Hematopoietic multipotent progenitor cell treated with erythropoietin and hydrocortisone succinate and interleukin-3 and kit ligand, for 8 days (in vitro differentiated cells): Measurements from ENCODE around the gene MEOX1.

ENCODE experiments used
- DNase-seq: peaks from one replicate; pipeline ENCODE4 v3.0.0-alpha.2; 2015

Gene MEOX1

GRCh38 chr17:43652124-43652480 is 9.6 kb downstream of the MEOX1 start:
- DNase-seq, result no peak

DNA sequence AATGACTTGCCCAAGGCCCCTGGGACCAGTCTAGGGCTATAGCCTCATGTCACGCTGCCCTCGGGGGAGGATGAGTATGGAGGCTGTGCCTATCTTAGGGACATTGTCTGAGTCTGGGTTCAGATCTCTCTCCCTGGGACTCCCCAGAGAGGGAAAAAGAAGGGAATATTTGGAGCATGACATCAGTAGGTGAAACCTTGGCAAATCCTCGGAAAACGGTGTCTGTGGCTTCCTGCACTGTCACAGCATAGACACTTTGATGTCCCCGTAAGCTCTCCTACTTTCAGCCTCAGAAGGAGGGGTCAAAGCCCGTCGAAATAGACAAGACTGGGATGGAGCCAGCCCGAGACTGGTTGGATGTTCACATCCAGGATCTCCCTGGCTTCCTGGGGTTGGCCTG is 11.3 kb downstream of the MEOX1 start:
- DNase-seq, result no peak

DNA sequence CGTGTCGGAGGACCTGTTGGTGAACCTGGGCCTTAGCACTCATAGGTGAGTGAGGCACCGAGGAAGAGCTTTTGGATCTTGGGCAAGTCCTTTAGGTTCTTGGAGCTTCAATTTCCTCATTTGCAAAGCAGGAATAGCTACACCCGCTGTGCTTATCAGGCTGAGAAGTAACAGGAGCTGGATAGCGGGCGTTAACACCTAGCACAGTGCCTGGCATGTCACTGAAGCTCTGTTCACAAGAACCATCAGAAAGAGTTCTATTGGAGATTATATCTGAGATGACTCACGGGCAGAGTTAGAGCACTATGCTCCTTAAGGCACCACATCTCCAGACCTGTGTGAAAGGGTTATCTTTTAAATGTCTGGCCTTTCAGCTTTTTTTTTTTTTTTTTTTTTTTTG is 12.8 kb downstream of the MEOX1 start:
- DNase-seq, result no peak

DNA sequence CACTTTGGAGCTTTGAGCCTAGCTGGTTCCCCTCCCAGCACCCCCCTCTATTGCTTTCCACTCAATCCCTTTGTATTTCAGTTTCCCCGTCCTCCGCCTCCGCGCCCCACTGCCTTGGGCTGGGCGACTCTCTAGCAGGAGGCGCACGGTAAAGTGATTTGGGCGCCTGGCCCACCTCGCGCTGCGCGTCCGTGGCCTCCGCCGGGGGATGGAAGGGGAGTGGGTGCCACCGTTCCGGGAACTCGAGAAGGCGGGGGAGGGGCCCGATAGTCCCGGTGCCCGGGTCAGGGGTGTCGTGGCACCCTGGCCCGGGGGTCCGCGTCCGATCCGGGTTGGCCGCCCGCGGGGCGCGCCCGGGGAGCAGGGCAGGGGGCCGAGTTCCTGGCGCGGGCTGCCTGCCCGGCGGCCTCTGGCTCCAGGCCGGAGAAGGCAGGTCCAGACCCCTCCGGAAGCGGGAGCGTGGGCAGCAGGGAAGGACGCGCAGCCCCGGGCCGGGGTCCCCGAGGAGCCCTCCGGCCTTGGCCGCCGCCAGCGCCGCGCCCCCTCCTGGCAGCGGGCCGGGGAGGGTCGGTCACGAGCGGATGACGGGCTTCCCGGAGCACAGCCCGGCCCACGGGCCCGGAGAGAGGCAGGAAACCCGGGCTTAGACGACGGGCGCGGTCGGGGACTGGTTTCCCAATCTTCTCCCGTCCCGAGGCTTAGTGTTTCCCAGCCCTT is 15.8 kb downstream of the MEOX1 start:
- no peak for DNase-seq

DNA sequence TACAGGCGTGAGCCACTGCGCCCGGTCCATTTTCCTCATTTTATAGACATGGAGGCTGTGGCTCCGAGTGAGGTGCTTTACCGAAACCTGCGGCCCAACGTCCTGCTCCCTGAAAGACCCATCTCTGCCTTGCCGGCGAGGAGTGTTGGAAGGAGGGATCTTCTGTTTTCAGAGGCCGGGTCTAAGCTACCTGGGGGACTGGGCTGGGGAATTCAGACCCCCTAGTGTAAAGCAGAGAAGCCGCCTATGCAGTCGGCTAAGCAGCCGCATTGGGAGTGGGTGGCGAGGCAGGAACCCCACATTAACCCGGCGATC is 16.3 kb downstream of the MEOX1 start:
- DNase-seq, result no peak

DNA sequence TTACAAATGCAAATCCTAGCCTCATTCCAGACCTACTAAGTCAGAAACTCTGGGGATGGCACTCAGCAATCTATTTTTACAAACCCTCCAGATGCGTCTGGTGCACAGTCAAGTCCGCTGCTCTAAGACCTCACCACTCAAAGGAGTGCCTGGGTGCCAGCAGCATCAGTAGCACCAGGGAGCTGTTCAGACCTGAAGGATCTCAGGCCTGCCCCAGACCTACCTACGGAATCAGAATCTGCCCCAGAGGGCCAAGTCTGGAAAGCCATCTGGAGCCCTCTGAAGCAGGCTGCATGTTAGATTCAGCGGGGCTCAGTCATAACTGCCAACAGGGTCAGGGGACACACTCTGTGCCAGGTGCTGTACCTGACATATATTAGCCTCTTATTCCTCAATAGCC is 17.6 kb downstream of the MEOX1 start:
- DNase-seq, result no peak

- no peak for DNase-seq
Observed at GRCh38 chr17:43641416-43641815, 20.3 kb downstream of the MEOX1 start.

DNA sequence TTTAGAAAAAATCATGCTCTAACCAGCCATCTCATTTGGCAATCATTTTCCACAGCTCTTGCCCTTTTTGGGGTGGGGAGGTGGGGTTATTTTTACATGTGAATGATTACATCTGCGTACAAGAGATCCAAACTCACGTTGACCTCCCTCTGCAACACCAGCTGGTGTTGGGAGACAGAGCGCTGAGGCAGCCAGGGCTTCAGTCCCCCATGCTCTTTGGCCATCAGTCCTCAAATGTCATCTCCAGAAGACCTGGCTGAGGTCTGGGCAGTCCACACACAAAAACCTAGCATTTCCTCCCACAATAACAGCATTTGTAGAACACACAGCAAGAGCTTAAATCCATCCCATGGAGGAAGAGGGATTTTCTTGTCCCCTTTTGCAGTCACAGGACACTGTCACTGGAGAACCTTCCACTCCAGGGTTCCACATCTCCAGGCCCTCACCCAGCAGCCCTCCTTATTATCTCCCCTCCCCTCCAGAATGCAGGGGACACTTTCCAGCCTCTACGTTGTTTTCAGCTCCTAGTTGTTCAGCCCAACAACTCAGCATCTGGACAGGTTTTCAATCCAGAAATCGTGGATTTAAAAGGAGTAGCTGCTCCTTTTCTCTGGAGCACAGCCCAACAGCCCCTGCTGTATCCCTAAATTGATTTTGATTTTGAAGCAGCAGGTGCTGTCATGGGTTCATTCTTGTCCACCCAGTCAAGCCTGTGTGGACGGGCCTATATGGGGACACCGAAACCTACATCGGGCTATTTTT is 21.1 kb downstream of the MEOX1 start:
- no peak for DNase-seq

GRCh38 chr17:43637563-43638323 is 24.0 kb downstream of the MEOX1 start:
- DNase-seq, result no peak

- no peak for DNase-seq
Observed at GRCh38 chr17:43636426-43636825, 25.3 kb downstream of the MEOX1 start.

DNA sequence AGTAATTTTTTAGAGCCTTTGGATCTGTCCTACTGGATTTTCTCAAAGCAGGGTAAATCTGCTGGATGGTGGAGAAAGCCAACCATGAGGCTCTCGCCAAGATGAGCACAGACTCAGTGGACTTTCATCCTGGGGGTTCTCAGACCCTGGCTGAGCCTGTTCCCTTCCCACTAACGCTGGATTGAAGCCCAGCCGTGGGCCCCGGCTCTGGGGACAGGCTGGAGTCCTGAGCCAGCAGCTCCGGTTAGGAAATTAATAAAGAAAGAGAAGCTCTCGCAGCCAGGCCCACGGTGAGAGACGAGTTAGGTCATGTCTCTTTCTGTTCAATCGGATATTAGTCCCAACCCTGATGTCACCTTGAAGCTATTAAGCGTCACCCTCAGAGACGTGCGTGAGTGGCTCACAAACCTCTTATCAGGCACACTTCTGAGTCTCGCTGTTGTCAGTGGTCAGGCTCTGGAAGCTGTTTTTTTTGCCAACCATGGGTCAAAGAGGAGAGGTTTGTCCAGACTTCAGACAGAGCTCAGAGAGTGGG is 27.1 kb downstream of the MEOX1 start:
- DNase-seq, result no peak

DNA sequence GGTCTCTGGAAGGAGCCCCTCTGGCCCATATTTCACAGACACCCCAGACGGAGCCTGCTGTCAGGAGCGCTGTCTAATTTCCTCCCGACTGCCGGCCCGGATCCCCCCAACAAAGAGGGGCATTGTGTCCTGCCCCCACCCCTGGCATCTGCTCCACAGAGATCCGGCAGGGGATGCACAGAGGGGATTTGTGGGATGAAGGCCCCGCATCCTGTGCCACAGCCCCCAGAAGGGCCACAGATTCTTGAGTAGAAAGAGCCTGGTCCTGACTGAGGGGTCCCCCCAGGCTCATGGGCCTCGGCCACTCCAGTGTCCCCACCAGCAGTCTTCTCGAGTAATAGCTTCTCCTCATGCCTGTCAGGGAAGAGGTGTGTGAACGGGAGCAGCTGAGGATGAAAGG is 29.5 kb downstream of the MEOX1 start:
- no peak for DNase-seq

GRCh38 chr17:43631429-43631828 is 30.3 kb downstream of the MEOX1 start:
- DNase-seq, result no peak

- DNase-seq, result no peak
Observed at GRCh38 chr17:43628089-43628650, 33.6 kb downstream of the MEOX1 start.

DNA sequence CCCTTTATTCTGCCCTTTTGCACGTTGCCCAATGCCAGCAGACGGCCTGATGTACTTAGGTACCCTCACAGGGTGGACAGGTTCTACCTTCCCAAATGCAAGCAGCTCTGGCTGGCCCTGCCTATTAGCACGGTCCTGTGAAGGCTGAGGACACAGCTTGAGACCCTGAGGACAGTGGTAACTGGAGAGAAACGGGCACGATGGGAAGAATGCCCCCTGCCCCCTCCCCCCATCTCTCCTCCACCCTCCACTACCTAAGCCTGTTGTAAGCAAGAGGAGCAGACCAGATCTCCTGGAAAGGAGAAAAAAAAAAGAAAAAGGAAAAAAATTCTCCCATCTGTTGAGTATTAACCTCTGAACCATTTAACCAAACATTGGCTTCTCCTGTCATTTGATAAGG is 34.1 kb downstream of the MEOX1 start:
- no peak for DNase-seq

DNA sequence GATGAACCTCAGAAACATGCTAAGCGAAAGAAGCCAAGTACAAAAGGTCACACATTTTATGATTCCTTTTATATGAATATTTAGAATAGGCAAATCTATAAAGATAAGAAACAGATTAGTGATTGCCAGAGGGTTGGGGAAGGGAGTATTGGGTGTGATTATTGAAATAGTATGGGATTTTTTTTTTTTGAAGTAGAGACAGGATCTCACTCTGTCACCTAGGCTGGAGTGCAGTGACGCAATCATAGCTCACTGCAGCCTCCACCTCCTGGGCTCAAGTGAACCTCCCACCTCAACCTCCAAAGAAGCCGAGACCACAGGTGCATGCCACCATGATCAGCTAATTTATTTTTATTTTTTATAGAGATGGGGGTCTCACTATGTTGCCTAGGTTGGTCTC is 35.7 kb downstream of the MEOX1 start:
- no peak for DNase-seq

GRCh38 chr17:43625606-43626005 is 36.1 kb downstream of the MEOX1 start:
- DNase-seq, result no peak

DNA sequence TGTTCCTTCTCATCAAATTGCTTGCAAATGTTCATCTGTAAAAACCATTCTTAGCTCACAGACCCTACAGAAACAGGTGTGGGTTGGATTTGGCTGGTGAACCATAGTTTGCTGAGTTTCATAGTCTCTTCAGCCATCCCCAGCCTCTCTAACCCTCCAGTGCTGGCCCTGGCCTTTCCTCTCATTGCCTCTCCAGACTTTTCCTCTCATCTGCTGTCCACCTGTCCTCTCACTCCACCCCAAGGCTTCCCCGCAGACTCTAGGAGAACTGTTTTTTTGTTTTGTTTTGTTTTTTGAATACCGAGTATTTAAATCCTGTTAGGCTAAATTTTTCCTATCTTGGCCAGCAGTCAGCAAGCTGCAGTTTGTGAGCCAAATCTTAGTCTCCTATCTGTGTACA is 41.1 kb downstream of the MEOX1 start:
- DNase-seq, result no peak

GRCh38 chr17:43620147-43620546 is 41.6 kb downstream of the MEOX1 start:
- DNase-seq, result no peak

- no peak for DNase-seq
Observed at GRCh38 chr17:43619705-43620104, 42.0 kb downstream of the MEOX1 start.

DNA sequence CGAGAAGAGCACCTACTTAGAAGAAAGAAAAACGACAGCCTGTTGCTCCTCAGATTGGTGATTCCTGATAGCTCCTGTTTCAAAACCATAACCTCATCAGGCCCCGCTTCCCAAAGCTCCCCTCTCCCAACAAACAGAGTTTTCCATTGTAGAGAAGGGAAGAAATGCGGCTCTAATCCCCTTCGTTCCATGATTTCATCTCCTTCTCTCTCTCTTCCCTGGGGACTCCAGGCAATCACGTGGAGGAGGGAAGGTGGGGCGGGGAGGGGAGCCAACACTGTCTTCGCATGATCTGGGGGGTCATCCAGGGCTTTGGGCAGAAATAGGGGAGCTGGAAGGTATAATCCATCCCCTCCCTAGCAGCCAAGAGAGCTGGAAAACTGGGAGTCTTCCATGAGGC is 43.4 kb downstream of the MEOX1 start:
- no peak for DNase-seq

DNA sequence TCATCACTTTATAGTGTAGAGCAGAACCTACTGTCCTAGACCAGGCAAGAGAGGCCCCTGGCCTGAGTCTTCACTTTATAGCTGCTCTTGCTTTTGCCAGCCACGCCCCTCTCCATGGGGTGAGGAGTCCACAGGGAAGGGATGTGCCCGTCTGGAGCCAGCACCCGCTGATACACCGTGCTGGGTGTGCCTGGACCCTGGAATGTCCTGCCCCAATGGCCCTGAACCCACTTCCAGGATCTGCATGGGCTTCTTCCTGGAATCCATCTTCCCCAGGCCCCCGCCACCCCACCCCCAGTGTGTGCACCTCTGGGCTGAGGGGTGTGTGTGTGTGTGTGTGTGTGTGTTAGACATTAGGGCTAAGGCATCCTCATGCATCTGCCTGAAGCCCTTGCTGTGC is 44.9 kb downstream of the MEOX1 start:
- DNase-seq, result no peak

DNA sequence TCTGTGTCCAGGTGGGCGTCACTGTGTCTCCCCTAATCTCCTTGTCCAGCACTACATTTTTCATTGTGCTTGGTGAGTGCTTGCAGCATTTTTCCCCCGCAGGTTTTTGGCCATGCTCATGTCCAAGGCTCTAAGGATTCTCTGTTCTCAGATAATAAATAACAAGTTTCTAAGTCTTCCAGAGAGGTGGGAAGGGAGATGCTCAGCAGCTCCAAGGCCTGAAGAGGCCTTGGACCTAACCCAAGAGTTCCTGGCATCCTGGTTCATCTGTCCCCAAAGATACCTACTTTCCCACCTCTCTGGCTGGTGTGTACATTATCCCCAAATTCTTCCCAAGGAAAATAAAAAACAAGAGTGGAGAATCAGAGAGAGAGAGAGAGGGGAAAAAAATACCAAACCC is 45.3 kb downstream of the MEOX1 start:
- no peak for DNase-seq

DNA sequence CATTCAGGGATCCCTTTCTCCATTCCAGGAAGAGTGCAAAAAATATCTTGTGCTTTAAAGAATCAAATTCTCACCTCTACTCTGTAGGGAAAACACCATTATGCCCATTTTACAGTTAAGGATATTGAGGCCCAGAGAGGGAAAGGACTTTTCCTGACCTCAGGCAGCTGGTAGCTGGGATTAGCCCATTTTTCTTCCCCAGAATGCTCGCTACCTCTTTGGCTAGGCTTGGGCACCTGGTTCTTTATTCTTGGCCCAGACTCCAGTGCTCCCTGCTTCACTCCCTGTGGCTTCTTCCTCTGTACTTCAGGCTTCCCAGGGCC is 45.7 kb downstream of the MEOX1 start:
- no peak for DNase-seq
